NT2/D1 (cell line): ENCODE measurements around the gene PANK4.

ENCODE experiments used
- SUZ12 ChIP-seq: IDR thresholded peaks from 2 replicates; pipeline ENCODE4 v1.6.1; 2011; ENCODE audit not compliant: insufficient read length, insufficient read depth; ENCODE audit errors: extremely low read depth
- YY1 ChIP-seq: IDR thresholded peaks from 2 replicates; pipeline ENCODE4 v1.6.1; 2011; ENCODE audit not compliant: insufficient read length, insufficient read depth
- ZNF274 ChIP-seq: IDR thresholded peaks from 2 replicates; pipeline ENCODE4 v1.6.1; 2011; ENCODE audit warnings: mild to moderate bottlenecking, low read depth, low read length

- TF ChIP-seq ZNF274 (no peak), YY1 (no peak), SUZ12 (no peak)
Observed at GRCh38 chr1:2567083-2567679, 40.8 kb upstream of the PANK4 start.
